ENCODE data around the gene CDC26.
A peak's percentile ranks its signal among the peaks of the same experiment; 100 is the strongest.
"Not testable (repeated sequence)": the region's sequence is repeated elsewhere in the genome, so short reads cannot be mapped to it uniquely, and the experiment has no call there.

Gene CDC26

DNA sequence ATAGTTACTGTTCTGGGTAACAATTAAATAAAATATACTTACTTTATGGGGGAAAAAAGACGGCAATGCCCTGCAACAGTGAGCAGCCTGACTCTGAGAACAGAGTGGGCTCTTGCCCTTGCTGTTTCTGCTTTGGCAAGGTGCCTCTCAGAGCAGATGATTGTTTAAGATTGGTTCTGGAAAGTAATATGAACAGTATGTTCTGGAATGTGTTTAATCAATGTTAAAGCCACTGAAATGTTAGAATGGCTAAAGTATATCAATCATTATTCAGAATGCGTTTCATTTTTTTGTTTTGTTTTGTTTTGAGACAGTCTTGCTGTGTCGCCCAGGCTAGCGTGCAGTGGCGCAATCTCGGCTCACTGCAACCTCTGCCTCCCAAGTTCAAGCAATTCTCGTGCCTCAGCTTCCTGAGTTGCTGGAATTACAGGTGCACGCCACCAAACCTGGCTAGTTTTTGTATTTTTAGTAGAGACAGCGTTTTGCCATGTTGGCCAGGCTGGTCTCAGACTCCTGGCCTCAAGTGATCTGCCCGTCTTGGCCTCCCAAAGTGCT, 39.6 kb downstream of the CDC26 start:
- DNase-seq: not testable (repeated sequence)

- DNase-seq: no peak
Measured at GRCh38 chr9:113231701-113232100, 43.7 kb downstream of the CDC26 start.

GRCh38 chr9:113228130-113228665, 47.2 kb downstream of the CDC26 start:
- DNase-seq: no peak

GRCh38 chr9:113227436-113227835, 47.9 kb downstream of the CDC26 start:
- no peak for DNase-seq

GRCh38 chr9:113223963-113224362, 51.4 kb downstream of the CDC26 start:
- no peak for DNase-seq

DNA sequence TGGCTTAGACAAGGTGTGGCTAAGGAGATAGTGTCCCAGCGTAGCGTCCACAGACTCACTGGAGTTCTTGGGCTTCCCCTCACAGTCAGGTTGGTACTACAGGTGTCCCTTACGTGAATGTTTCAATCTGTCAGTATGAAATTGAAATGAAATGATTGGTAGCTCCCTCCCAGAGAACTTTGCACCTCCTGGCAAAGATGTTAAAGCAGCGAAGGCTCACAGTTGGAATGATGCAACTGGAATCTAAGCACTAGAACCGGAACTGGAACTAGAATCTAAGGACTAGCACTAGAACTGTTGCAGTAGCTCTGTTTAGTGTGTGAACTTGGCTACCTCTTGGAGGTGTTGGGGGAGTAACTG, 52.9 kb downstream of the CDC26 start:
- no peak for DNase-seq

DNA sequence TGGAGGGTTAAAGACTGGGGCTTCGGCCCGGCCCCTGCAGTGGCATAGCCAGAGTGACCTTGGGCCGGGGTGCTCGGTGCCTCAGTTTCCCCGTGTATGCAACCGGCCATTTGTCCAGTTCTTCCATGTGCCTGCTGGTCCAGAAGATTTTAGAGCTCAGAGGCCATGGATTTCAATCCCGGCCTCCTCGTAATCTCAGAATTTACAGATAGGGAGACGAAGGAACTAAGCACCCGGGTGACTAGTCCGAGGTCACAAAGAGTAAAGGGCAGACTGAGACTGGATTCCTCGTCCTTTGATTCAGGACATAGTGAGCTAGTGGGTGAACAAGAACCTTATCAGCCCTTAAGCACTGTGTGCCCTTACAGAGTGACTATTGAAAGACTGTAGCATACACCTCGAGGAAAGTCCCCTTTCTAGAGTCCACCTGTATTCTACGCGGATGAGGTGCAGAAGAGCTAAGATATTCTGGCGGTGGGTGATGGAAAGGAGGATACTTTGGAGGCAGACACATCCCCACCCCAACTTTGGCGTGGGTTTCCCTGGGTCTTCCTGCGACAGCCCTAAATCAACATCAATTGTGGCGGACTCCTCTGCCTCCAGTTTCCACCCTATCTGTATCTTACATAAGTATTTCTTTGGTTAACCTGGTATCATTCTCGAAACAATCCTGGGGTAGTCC, 53.4 kb downstream of the CDC26 start:
- DNase-seq: no peak

DNA sequence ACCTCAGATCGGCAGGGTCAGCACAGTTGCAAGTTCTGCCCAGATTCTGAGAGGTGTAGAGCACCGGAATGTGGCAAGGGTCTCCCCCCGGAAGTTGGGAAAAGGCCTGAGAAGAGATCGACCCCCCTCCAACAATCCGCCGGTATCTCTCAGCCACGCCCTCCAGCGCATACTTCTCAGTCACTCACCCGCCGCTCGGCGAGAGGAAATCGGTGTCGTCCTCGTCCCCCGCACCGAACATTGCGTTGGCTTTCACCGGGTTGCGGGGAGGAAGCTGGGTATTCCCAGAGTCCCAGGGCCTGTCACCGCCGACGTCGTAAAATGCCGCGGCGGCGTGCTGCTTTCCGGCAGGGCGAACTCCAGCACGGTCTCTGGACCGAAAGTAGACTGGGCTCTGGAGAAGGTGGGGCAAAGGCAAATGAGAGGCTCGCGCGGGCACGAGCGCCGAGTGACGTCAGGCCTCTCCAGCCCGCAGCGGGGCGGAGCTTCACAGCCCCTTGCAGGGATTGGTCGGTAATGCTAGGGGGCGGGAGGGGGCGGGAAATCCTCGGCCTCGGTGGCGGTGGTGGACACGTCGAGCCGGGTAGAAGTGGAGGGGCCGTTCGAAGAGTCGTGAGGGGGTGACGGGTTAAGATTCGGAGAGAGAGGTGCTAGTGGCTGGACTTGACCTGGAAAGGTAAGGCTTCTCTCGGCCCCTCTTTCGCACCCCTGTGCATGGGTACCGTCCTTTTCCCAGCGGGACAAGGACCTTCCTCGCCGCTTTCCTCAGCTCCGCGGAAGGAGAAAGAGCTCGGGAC, 54.2 kb downstream of the CDC26 start, which contains the start of the genes FKBP15 and SLC31A1:
Gene FKBP15, minus strand, starts transcription at position 275 of the 797 bp plus-strand sequence. Its CDS starts 34 bp downstream, at position 241.
Gene SLC31A1, plus strand, starts transcription at position 542 of the 797 bp plus-strand sequence. CDS start 34,605 bp downstream, outside the sequence.
- DNase-seq: peak; percentile 79

DNA sequence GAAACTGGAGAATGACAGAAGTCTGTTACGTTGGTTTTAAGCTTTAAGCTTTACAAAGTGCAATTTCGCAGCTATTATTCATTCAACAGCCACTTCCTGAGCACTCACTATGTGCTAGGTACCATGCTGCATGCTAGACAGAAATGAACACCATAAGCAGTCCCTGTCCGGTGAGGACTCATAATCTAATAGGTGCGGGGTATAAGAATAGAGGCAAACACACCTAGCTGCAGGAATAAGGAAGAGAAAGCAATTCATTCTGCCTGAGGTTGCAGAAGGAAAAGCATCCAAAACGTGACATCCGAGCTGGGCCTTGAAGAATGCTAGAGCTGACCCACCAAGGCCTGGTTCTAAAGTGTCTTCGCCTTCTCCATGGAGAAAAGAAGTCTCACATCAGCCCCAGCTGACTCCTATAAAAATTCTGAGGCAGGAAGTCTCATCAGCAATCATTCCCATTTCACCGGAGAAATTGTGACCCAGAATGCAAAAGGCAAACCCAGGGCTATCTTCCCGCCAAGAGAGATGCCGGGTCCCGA, 54.8 kb downstream of the CDC26 start:
- no peak for DNase-seq

- DNase-seq: no peak
Measured at GRCh38 chr9:113219969-113220368, 55.4 kb downstream of the CDC26 start.

DNA sequence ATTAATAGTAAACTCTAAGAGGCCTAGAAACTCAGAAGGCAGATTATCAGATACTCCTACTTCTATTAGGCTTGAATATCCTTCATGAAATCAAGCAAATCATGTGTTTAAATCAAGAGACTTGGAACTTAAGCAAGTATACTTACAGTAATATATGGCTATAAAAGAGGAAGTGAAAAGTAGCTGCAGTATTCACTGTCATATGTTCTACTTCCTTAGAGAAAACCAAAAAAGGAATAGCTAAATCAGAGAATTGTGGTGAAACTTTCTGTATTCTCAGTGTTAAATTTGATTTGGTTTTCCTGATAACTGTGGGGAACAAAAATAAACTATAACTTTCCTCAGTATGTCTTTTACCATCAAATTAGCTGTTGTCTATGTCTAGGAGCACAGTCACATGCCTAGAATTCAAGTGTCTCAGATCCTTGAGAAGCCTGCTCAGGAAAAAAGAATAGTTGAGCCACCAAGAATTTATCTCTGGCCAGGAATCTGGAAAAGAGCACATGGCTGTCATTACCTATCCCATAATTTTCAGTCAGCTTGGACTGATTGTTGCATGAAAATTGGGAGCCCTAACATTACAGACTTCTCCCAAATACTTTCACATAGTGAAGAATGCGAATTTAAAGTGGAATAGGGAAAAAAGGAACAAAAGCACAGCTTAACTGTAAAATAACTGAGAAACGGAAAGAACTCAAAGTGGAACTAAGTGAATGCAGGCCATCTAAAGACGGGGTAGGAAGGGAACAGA, 56.0 kb downstream of the CDC26 start:
- no peak for DNase-seq
